Vagina (tissue), 2 donors: ENCODE measurements around the gene NKTR. TPM values are rescaled to one million over a fixed set of nuclear protein-coding genes. Genes with fewer than 3 reads are reported as not detected.

Source experiments
- DNase-seq, 2 donors: peaks; one replicate each; pipeline ENCODE4 v3.0.0-alpha.2; 2017; ENCODE audit errors: extremely low spot score in 2 of 2
- H3K27ac ChIP-seq: fragments of 200-600 bp; sonication (generic); one replicate; pipeline ENCODE4 v1.5.1; 2019
- H3K27me3 ChIP-seq: fragments of 200-600 bp; sonication (generic); one replicate; pipeline ENCODE4 v1.5.1; 2019
- H3K36me3 ChIP-seq, 2 donors: fragments of 200-600 bp; sonication (generic); one replicate each; pipeline ENCODE4 v1.5.1; 2017 to 2019
- H3K4me1 ChIP-seq: fragments of 200-600 bp; sonication (generic); one replicate; pipeline ENCODE4 v1.5.1; 2019
- H3K4me3 ChIP-seq, 2 donors: fragments of 200-600 bp; sonication (generic); 1 replicate in 1 of 2; 2 replicates in 1 of 2; pipeline ENCODE4 v1.5.1; 2016 to 2019
- H3K9me3 ChIP-seq: fragments of 200-600 bp; sonication (generic); one replicate; pipeline ENCODE4 v1.5.1; 2019
- CTCF ChIP-seq, 3 experiments: fragments of 450-650 bp in 2 of 3; fragments of 200-600 bp in 1 of 3; sonication (generic) in 1 of 3; IDR thresholded peaks; one replicate each; pipeline ENCODE4 v1.5.1; 2017 to 2019; ENCODE audit warnings: antibody characterized with exemption in 3 of 3, mild to moderate bottlenecking in 2 of 3, moderate library complexity in 2 of 3
- POLR2A ChIP-seq, 2 donors: fragments of 450-650 bp; IDR thresholded peaks; one replicate each; pipeline ENCODE4 v1.6.1; 2017; ENCODE audit warnings: antibody characterized with exemption in 2 of 2, mild to moderate bottlenecking in 2 of 2, moderate library complexity in 2 of 2
- POLR2AphosphoS5 ChIP-seq, 2 donors: sonication (generic); formaldehyde crosslinking; IDR thresholded peaks; one replicate each; pipeline ENCODE4 v1.9.0; 2017; ENCODE audit warnings: antibody characterized with exemption in 2 of 2, mild to moderate bottlenecking in 2 of 2, low read depth in 1 of 2; ENCODE audit not compliant: insufficient read depth in 1 of 2
- intact Hi-C: fragments of 100-400 bp; cut with DNase I; formaldehyde crosslinking; loops from one replicate; pipeline ENCODE4 v1.15.1; 2023
- total RNA-seq: library from RNA; depleted of rRNA; stranded (reverse); fragments of >200 nt; gene quantifications from one replicate; pipeline ENCODE4 v1.2.3, GENCODE V29; 2016

NKTR gene
- total RNA-seq, 1 donor from 2014 or later: 128 TPM

- Histone ChIP-seq H3K27ac (no peak overlapping the region), H3K36me3 (no peaks in the 10 kb centered on the region), H3K4me1 (peaks cover 30% of the 10 kb centered on the region), H3K27me3 (no peaks in the 10 kb centered on the region), H3K9me3 (no peaks in the 10 kb centered on the region), H3K4me3 (peak overlapping the region; percentile 21 to 24)
- intact Hi-C loops: no loop called here
- DNase-seq: no peak
- no peak for TF ChIP-seq CTCF (IDR thresholded peaks at IDR 0.05)
- TF ChIP-seq POLR2AphosphoS5 (IDR thresholded peaks at IDR 0.05; ENCODE audit: insufficient read depth in 1 of 2, low read depth in 1 of 2): no peak
- TF ChIP-seq POLR2A (IDR thresholded peaks at IDR 0.05): no peak
Observed at GRCh38 chr3:42685891-42686820, 85.7 kb downstream of the NKTR start.

GRCh38 chr3:42686832-42687650, 86.6 kb downstream of the NKTR start:
- Histone ChIP-seq H3K27me3 (no peaks in the 10 kb centered on the region), H3K9me3 (no peaks in the 10 kb centered on the region), H3K4me1 (peaks cover 30% of the 10 kb centered on the region), H3K27ac (no peak overlapping the region), H3K36me3 (no peaks in the 10 kb centered on the region), H3K4me3 (no peak overlapping the region)
- intact Hi-C loops: no loop called here
- DNase-seq: no peak
- no peak for TF ChIP-seq CTCF (IDR thresholded peaks at IDR 0.05)
- no peak for TF ChIP-seq POLR2AphosphoS5 (IDR thresholded peaks at IDR 0.05; ENCODE audit: insufficient read depth in 1 of 2, low read depth in 1 of 2)
- no peak for TF ChIP-seq POLR2A (IDR thresholded peaks at IDR 0.05)

- H3K4me3 ChIP-seq: no peak overlapping the region
- H3K27me3 ChIP-seq: no peaks in the 10 kb centered on the region
- TF ChIP-seq POLR2AphosphoS5 (IDR thresholded peaks at IDR 0.05; ENCODE audit: insufficient read depth in 1 of 2, low read depth in 1 of 2): no peak
- no peaks in the 10 kb centered on the region for H3K36me3 ChIP-seq
- H3K4me1 ChIP-seq: peaks cover 30% of the 10 kb centered on the region
- H3K9me3 ChIP-seq: no peaks in the 10 kb centered on the region
- intact Hi-C loops: no loop called here
- no peak for DNase-seq
- no peak overlapping the region for H3K27ac ChIP-seq
Observed at GRCh38 chr3:42688016-42688415, 87.5 kb downstream of the NKTR start.

- H3K4me3 ChIP-seq: no peak overlapping the region
- H3K36me3 ChIP-seq: no peaks in the 10 kb centered on the region
- peaks cover 24% of the 10 kb centered on the region for H3K4me1 ChIP-seq
- no peaks in the 10 kb centered on the region for H3K9me3 ChIP-seq
- intact Hi-C loops: no loop called here
- H3K27ac ChIP-seq: no peak overlapping the region
- TF ChIP-seq POLR2A (IDR thresholded peaks at IDR 0.05): no peak
- no peak for TF ChIP-seq CTCF (IDR thresholded peaks at IDR 0.05)
- no peak for TF ChIP-seq POLR2AphosphoS5 (IDR thresholded peaks at IDR 0.05; ENCODE audit: insufficient read depth in 1 of 2, low read depth in 1 of 2)
- no peak for DNase-seq
- no peaks in the 10 kb centered on the region for H3K27me3 ChIP-seq
Observed at GRCh38 chr3:42688487-42689420, 88.3 kb downstream of the NKTR start.
